Breast epithelium (tissue), 4 donors: ENCODE measurements around the gene JMJD8. TPM values are rescaled to one million over a fixed set of nuclear protein-coding genes. Genes with fewer than 3 reads are reported as not detected.

ENCODE experiments used
- DNase-seq, 2 donors: peaks; one replicate each; pipeline ENCODE4 v3.0.0-alpha.2; 2019; ENCODE audit warnings: low spot score in 2 of 2
- H3K27ac ChIP-seq, 2 donors: fragments of 200-600 bp; sonication (generic) in 1 of 2; one replicate each; pipeline ENCODE4 v1.5.1; 2016 to 2019; ENCODE audit warnings: mild to moderate bottlenecking in 1 of 2
- H3K27me3 ChIP-seq, 2 donors: fragments of 200-600 bp; sonication (generic) in 1 of 2; one replicate each; pipeline versions ENCODE4 v1.5.1 to v1.6.0; 2017 to 2019; ENCODE audit warnings: control low read depth in 1 of 2, mild to moderate bottlenecking in 1 of 2
- H3K36me3 ChIP-seq: fragments of 200-600 bp; one replicate; pipeline ENCODE4 v1.5.1; 2019
- H3K4me1 ChIP-seq, 2 donors: fragments of 200-600 bp; sonication (generic); one replicate each; pipeline ENCODE4 v1.5.1; 2016 to 2019; ENCODE audit warnings: control low read depth in 1 of 2
- H3K4me3 ChIP-seq, 3 donors: fragments of 200-600 bp; sonication (generic); 1 replicate in 2 of 3; 2 replicates in 1 of 3; pipeline ENCODE4 v1.5.1; 2016 to 2019; ENCODE audit warnings: mild to moderate bottlenecking in 3 of 3, moderate library complexity in 2 of 3
- H3K9me3 ChIP-seq, 2 donors: fragments of 200-600 bp; sonication (generic) in 1 of 2; one replicate each; pipeline ENCODE4 v1.5.1; 2016 to 2019; ENCODE audit warnings: control low read depth in 1 of 2
- CTCF ChIP-seq, 3 donors: fragments of 450-650 bp; IDR thresholded peaks; one replicate each; pipeline ENCODE4 v1.5.1; 2016 to 2017; ENCODE audit warnings: antibody characterized with exemption in 3 of 3, mild to moderate bottlenecking in 3 of 3, moderate library complexity in 3 of 3
- POLR2A ChIP-seq: fragments of 450-650 bp; IDR thresholded peaks from one replicate; pipeline ENCODE4 v1.6.1; 2016; ENCODE audit warnings: antibody characterized with exemption, mild to moderate bottlenecking, moderate library complexity
- POLR2AphosphoS5 ChIP-seq, 3 donors: sonication (generic); formaldehyde crosslinking; IDR thresholded peaks; one replicate each; pipeline ENCODE4 v1.6.1; 2017; ENCODE audit warnings: antibody characterized with exemption in 3 of 3
- intact Hi-C: fragments of 100-400 bp; cut with DNase I; formaldehyde crosslinking; loops from one replicate; pipeline ENCODE4 v1.15.1; 2023; ENCODE audit warnings: low total_unique reads
- total RNA-seq, 3 donors: library from RNA; depleted of rRNA; stranded (reverse); fragments of >200 nt; gene quantifications; one replicate each; pipeline ENCODE4 v1.1.0, GENCODE V29; 2016

JMJD8 gene
- total RNA-seq, 3 donors from 2014 or later: 67.2 to 83.4 (median 67.5) TPM

DNA sequence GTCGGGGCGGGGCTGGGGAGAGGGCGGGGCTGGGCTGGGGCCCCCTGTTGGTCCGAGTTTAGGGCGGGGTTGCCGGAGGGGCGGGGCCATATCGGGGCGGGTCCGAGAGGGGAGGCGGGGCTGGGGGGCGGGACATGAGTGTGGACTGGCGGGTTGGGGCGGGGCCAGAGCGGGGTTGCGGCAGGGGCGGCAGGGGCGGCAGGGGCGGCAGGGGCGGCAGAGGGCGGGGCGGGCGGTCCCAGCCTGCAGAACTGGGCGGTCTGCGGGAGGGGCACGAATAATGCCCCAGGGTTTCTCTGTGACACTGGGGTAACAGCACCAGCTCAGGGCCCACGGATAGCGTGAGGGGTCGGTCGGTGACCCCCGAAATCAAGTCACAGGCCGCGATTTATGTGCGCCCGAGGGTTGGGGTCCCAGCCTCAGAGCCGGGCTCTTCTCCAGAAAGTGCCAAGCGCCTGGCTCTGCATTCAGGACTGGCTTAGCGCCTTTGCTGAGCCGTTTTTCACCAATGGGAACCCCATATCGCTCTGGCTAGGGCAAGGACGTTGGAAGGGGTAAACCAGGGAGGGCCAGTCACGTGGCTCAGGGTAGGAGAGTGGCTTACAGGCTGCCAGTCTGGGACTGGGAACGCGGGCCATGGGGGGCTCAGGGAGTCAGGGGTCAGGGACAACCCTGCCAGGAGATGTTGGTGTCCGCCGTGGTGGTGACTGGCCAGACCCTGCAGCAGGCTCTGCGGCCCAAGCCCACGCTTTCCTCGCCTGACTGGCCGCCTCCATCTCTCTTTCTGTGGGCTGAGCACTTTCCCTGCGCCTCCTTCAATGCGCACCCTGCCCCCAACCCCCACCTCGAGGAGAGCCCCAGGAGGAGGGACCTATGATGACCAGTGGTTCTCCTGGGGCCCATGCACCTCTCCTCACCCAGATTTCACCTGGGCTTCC lies 46.8 kb downstream of the JMJD8 start:
- peak overlapping the region; percentile 93 to 95 for H3K27ac ChIP-seq
- DNase-seq: peak; percentile 85 to 96
- H3K27me3 ChIP-seq: no peaks in the 10 kb centered on the region
- peak overlapping the region; percentile 79 to 90 (median 87) for H3K4me3 ChIP-seq
- no peaks in the 10 kb centered on the region for H3K36me3 ChIP-seq
- intact Hi-C loops: no loop called here
- TF ChIP-seq POLR2AphosphoS5 (IDR thresholded peaks at IDR 0.05) (no peak), CTCF (IDR thresholded peaks at IDR 0.05) (no peak), POLR2A (no peak)
- H3K4me1 ChIP-seq: peaks cover 0 to 3% of the 10 kb centered on the region in 2 donors
- H3K9me3 ChIP-seq: no peaks in the 10 kb centered on the region

DNA sequence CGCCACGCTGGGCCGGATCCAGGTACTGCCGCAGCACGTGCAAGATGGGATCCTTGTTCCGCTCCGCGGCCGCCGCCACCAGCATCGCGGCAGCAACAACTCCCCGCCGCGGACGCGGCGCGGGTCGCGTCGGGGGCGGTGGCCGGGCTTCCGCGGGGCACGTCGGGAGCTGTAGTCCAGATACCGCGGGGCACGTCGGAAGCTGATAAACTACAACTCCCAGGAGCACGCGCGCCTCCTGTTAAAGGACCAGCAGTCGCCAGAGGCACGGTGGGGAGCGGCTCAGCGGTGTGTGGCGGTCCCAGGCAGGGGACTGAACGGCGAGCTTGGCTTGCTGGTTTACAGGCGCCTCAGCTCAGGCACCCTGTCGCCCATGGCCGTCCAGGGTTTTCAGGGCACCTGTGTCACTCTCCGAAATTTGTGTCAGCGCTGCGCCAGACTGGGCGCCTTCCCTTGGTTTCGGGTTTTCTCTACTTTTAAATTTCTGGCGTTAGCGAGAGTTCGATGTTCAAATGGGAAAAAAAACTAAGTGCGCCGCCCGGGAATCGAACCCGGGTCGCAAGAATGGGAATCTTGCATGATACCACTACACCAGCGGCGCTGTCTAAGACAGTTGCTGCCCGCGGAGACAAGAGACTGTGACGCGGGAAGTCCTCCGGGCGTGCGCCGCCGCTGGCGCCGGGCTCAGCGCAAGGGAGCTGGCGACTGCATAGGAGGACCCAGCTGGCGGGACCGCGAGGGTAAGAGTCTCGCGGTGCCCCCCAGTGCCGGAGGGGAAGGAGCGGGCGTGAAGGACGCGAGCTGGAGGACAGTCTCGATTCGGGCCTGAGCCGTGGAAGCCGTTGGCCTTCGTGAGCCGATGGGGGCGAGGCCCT lies 47.7 kb downstream of the JMJD8 start, which contains the start of gene METTL26:
Gene METTL26, minus strand, starts transcription at position 100 of the 875 bp plus-strand sequence. Its CDS starts 15 bp downstream, at position 85.
- TF ChIP-seq POLR2AphosphoS5 (IDR thresholded peaks at IDR 0.05) (peak; percentile 68 to 85 (median 76)), CTCF (IDR thresholded peaks at IDR 0.05) (peak in 1 of 3 donors; percentile 25), POLR2A (no peak)
- Histone ChIP-seq H3K9me3 (no peaks in the 10 kb centered on the region), H3K27ac (peak within 1 kb of the TSS; percentile 93 to 95), H3K4me3 (peak within 1 kb of the TSS; percentile 79 to 90 (median 87)), H3K27me3 (no peaks in the 10 kb centered on the region), H3K36me3 (no peaks in the 10 kb centered on the region), H3K4me1 (peaks cover 0 to 3% of the 10 kb centered on the region in 2 donors)
- intact Hi-C loops: no loop called here
- DNase-seq: peak; percentile 91 to 94

DNA sequence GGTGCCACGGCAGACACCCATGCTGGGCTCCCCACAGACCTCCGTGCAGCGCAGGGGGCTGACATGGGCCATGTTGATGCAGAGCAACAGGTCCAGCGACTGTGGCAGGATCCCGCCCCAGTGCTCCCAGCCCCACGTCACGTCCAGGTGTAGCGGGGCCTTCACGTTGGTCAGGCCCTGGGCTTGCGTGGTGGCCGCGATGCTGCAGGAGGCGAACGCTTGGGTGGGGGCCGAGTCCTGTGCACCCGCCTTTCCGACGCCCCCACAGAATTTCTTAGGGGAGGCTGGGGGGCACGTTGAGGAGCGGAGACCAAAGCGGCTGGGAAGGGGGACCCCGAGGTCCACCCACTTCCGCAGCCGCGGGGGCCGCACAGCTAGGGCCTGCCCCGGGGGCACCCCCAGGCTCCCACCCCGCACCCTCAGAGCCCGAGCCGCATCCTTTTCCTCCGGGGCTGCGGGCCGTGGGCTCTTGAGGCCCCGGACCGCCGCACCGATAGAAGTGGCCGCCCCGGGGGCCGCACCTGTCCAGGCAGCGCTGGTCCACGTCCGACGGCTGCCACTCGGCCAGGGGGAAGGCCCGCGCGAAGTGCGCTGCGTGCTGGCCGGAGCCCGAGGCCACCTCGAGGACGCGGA lies 48.4 kb downstream of the JMJD8 start:
- peak overlapping the region; percentile 93 to 95 for H3K27ac ChIP-seq
- H3K9me3 ChIP-seq: no peaks in the 10 kb centered on the region
- intact Hi-C loops: no loop called here
- no peaks in the 10 kb centered on the region for H3K36me3 ChIP-seq
- peaks cover 5 to 11% of the 10 kb centered on the region in 2 donors for H3K4me1 ChIP-seq
- TF ChIP-seq CTCF (IDR thresholded peaks at IDR 0.05) (no peak), POLR2A (no peak), POLR2AphosphoS5 (IDR thresholded peaks at IDR 0.05) (no peak)
- peak overlapping the region; percentile 79 to 90 (median 87) for H3K4me3 ChIP-seq
- no peak for DNase-seq
- H3K27me3 ChIP-seq: no peaks in the 10 kb centered on the region

DNA sequence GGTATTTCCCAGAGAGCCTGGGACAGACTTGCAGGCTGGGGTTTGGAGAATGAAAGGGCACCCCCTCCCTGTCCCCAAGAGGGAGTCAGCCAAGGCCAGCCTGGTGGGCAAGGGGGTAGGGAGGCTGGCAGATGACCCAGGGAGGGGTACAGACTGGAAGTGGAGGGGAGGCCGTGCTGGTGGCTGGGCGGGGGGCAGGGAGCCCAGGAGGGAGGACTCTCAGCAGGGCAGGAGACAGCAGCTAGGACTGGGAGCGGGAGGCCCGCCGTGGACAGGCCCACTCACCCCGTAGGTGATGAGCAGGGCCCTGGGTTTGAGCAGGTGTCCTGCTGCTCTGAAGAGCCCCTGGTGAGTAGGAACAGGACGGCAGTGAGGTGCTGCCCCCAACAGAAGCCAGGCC lies 49.1 kb downstream of the JMJD8 start:
- Histone ChIP-seq H3K36me3 (no peaks in the 10 kb centered on the region), H3K27me3 (no peaks in the 10 kb centered on the region), H3K27ac (no peak overlapping the region), H3K4me1 (peaks cover 8 to 18% of the 10 kb centered on the region in 2 donors), H3K4me3 (peak overlapping the region; percentile 79 to 90 (median 87)), H3K9me3 (no peaks in the 10 kb centered on the region)
- intact Hi-C loops: no loop called here
- TF ChIP-seq POLR2A (no peak), CTCF (IDR thresholded peaks at IDR 0.05) (no peak), POLR2AphosphoS5 (IDR thresholded peaks at IDR 0.05) (no peak)
- DNase-seq: no peak
